ENCODE measurements around the gene SDHA. TPM values are rescaled to one million over a fixed set of nuclear protein-coding genes. Genes with fewer than 3 reads are reported as not detected.

The SDHA gene
- total and polyA plus RNA-seq, 10 donors = 58.6 to 135 (median 107) TPM

DNA sequence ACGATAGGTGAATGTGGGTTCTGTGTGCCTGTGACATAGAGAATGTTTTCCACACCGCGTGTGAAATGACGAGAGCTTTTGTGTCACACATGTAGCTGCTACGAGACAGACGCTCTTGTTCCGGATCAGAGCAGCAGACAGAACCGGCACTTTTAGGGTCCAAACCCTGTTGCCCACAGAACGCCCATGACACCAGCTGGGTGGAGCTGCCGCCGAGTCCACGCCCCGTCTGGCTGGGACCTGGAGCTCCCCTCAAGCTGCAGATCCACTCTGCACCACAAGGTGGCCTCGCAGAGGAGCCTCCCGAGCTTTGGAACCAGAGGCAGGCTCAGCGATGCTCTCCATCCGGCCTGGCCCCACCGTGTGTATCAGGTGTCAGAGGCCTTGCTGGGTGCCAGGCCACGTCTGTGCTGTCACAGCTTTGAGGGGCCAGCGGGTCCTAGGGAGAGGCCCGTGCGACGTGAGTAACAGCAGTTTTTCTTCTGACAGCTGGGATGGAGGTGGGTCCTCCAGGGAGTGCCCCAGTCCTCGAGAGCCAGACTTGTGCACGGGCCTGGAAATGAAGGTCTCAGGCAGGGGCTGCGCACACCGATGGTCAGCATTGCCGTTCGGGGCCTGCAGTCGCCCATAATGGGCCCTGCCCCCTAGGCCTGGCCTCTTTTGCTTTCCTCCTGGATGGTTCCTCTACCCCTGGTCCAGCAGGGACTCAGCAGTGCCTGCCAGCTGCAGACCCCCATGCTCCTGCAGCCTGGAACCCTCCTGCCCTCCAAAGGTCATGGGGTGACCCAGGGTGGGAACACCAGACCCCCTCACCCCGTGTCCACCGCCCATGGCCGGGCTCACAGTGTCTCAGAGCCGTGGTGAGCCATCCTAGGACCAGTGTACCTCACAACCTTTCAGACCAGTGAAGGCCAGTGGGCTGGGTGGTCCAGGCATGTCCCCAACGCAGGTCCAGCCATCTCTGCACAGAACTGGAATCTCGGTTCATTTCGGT is 29.3 kb upstream of the SDHA start:
- Histone ChIP-seq H3K4me3 (peak overlapping the region in 1 of 8 donors; percentile 39), H3K36me3 (no peaks in the 10 kb centered on the region), H3K27ac (no peak overlapping the region), H3K27me3 (replicated peaks in 1 of 7) (peaks cover 0 to 56% (median 14%) of the 10 kb centered on the region in 7 donors), H3K9me3 (no peaks in the 10 kb centered on the region), H3K4me1 (peaks cover 0 to 28% (median 24%) of the 10 kb centered on the region in 6 donors)
- DNase-seq = peak; percentile 95
- TF ChIP-seq POLR2AphosphoS5 (IDR thresholded peaks at IDR 0.05) (peak; percentile 62 to 75 (median 69)), POLR2A (IDR thresholded peaks at IDR 0.05) (no peak)
- TF ChIP-seq, protein P1, sequence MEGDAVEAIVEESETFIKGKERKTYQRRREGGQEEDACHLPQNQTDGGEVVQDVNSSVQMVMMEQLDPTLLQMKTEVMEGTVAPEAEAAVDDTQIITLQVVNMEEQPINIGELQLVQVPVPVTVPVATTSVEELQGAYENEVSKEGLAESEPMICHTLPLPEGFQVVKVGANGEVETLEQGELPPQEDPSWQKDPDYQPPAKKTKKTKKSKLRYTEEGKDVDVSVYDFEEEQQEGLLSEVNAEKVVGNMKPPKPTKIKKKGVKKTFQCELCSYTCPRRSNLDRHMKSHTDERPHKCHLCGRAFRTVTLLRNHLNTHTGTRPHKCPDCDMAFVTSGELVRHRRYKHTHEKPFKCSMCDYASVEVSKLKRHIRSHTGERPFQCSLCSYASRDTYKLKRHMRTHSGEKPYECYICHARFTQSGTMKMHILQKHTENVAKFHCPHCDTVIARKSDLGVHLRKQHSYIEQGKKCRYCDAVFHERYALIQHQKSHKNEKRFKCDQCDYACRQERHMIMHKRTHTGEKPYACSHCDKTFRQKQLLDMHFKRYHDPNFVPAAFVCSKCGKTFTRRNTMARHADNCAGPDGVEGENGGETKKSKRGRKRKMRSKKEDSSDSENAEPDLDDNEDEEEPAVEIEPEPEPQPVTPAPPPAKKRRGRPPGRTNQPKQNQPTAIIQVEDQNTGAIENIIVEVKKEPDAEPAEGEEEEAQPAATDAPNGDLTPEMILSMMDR (IDR thresholded peaks at IDR 0.05 in 8 of 11, conservative IDR thresholded peaks at IDR 0.05 in 3 of 11) = peak; percentile 89 to 99 (median 97)
- intact Hi-C loops (cut with DNase I; ENCODE audit: low total_unique reads) = no loop called here
- 34 to 45% (median 39%) methylated on average over 24 to 37 of the region's 37 CpGs for WGBS, 5 donors

DNA sequence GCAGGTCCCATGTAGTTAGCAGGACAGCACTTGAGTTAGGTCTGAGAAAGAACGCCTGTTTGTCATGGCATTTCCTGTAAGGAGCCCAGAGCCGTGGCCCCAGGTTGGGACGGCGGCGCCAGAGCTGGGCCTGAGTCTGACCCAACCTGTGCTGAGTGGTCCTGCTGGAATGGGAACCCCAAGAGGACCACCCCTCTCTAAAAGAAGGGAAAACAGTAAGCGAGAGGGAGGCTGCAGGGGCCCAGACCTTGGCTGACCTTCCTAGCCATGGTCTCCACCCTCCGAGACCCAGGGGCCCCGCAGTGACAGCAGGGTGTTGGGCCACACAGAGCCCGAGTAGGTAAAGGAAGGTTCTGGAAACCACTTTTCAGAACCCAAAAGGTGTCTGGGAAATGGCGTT is 28.6 kb upstream of the SDHA start:
- Histone ChIP-seq H3K36me3 (no peaks in the 10 kb centered on the region), H3K27ac (no peak overlapping the region), H3K4me3 (no peak overlapping the region), H3K9me3 (no peaks in the 10 kb centered on the region), H3K27me3 (replicated peaks in 1 of 7) (peaks cover 0 to 56% (median 14%) of the 10 kb centered on the region in 7 donors), H3K4me1 (peaks cover 0 to 28% (median 24%) of the 10 kb centered on the region in 6 donors)
- DNase-seq = peak; percentile 59
- intact Hi-C loops (cut with DNase I; ENCODE audit: low total_unique reads) = no loop called here
- 85 to 96% (median 88%) methylated on average over 9 to 10 of the region's 10 CpGs for WGBS, 5 donors
- TF ChIP-seq, protein P1 (IDR thresholded peaks at IDR 0.05 in 8 of 11, conservative IDR thresholded peaks at IDR 0.05 in 3 of 11) = no peak
- TF ChIP-seq POLR2A (IDR thresholded peaks at IDR 0.05) = no peak
- TF ChIP-seq POLR2AphosphoS5 (IDR thresholded peaks at IDR 0.05) = no peak

DNA sequence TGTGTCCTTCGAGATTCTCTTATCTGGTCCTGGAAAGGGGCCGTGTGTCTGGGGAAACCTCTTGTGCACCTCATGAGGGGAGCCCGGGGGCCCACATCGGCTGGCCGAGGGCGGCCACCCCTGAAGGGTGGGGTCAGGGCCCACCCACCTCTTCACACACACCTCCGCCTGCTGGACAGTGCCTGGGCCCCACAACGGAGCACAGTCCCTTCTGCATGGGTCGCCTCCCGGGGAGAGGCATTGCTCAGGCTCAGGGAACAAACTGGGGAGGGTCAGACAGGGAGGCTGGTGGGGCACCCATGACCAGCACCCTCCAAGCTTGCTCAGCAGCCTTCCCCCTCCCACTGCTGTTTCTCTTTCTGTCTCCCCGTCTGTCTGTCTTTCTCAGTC is 28.1 kb upstream of the SDHA start:
- 71 to 83% (median 78%) methylated on average over 11 of the region's 11 CpGs for WGBS, 5 donors
- no peak for TF ChIP-seq POLR2AphosphoS5 (IDR thresholded peaks at IDR 0.05)
- TF ChIP-seq, protein P1 (IDR thresholded peaks at IDR 0.05 in 8 of 11, conservative IDR thresholded peaks at IDR 0.05 in 3 of 11) = no peak
- TF ChIP-seq POLR2A (IDR thresholded peaks at IDR 0.05) = no peak
- peaks cover 0 to 56% (median 14%) of the 10 kb centered on the region in 7 donors for H3K27me3 ChIP-seq (replicated peaks in 1 of 7)
- no peak overlapping the region for H3K4me3 ChIP-seq
- no peaks in the 10 kb centered on the region for H3K36me3 ChIP-seq
- intact Hi-C loops (cut with DNase I; ENCODE audit: low total_unique reads) = no loop called here
- no peak overlapping the region for H3K27ac ChIP-seq
- H3K4me1 ChIP-seq = peaks cover 0 to 28% (median 24%) of the 10 kb centered on the region in 6 donors
- no peaks in the 10 kb centered on the region for H3K9me3 ChIP-seq
- DNase-seq = peak; percentile 65
